Endothelial cell of hepatic sinusoid (primary cell): ENCODE measurements around the gene TRRAP.

Experiments
- in situ Hi-C: cut with HindIII; loops from 2 replicates; pipeline ENCODE4 v1.10.0; 2017; ENCODE audit warnings: low sequenced_read_pairs

Gene TRRAP

DNA sequence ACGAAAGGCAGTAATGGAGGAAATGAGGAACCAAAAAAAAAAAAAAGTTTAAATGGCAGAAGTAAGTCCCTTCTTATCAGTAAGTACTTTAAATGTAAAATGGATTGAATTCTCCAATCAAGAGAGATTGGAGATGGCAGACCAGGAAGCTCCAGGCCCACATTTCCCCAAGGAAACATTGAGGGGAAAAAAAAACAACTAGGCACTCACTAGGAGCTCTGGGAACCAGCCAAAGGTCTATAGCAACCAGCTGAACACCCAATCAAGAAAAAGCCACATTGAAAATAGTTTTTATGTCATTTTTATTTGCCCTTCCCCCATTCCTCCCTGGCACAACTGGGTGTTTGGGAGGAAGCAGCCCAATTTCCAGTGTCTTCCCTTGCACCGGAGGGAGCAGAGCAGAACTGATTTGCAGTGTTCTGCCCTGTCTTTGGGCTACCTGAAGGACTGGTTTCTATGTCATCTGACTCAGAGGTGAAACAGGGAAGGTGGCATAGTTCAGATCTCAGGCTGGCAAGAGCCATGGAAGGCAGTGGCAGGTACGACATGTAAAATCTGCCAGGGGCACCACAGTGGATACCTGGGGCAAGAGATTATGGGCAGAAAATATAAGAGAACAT, 143.7 kb downstream of the TRRAP start:
- in situ Hi-C loops, result loop anchor here (25.0 kb wide), 1 partner anchor 290 kb away; no protein-coding TSS in a partner anchor

DNA sequence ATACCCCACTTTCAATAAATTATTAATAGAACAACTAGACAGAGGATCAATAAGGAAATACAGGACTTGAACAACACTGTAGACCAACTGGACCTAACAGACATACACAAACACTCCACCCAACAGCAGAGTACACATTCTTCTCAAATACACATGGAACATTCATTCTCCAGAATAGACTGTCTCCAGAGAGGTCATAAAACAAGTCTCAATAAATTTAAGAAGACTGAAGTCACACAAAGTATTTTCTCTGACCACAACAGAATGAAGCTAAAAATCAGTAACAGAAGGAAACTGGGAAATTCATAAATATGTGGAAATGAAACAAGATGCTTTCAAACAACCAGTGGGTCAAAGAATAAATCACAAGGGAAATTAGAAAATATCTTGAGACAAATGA, 145.7 kb downstream of the TRRAP start:
- in situ Hi-C loops, result loop anchor here (25.0 kb wide), 1 partner anchor 288 kb away; no protein-coding TSS in a partner anchor

DNA sequence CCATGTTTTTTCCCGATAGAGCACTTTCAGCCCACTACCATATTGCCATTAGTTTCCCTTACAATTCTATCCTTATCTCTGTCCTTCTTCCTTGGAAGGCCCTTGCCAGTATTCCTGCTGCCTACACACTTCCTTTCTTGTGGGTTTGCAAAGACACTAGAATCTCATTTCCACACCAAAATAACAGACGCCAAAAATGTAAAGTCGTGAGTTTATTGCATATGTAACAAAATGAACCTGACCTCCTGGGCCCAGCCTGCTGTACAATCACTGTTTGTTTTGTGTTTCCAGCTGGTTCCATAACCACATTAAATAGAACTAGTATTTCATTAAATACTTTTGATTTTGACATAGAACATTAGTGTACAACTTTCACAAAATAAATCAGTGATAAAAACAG, 148.9 kb downstream of the TRRAP start:
- in situ Hi-C loops, result no loop called here

DNA sequence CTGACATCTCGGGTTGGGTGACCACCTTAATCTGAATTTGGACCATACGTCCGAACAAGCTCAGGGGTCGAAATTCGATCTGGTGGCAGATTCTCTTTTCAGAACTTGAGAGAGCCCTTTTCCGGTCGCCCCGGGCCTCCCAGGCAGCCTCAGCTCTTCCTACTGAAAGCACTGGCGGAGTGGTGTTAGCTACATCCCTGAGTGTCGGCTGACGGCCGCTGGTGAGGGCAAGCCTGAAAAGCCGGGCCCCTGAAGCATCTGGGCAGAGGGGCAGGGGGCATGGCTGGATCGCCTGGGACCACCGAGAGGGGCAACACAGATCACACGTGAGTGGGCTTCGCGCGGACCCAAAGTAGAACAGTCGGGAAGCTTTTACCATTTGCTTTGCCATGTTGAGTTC, 149.5 kb downstream of the TRRAP start:
- in situ Hi-C loops, result no loop called here

DNA sequence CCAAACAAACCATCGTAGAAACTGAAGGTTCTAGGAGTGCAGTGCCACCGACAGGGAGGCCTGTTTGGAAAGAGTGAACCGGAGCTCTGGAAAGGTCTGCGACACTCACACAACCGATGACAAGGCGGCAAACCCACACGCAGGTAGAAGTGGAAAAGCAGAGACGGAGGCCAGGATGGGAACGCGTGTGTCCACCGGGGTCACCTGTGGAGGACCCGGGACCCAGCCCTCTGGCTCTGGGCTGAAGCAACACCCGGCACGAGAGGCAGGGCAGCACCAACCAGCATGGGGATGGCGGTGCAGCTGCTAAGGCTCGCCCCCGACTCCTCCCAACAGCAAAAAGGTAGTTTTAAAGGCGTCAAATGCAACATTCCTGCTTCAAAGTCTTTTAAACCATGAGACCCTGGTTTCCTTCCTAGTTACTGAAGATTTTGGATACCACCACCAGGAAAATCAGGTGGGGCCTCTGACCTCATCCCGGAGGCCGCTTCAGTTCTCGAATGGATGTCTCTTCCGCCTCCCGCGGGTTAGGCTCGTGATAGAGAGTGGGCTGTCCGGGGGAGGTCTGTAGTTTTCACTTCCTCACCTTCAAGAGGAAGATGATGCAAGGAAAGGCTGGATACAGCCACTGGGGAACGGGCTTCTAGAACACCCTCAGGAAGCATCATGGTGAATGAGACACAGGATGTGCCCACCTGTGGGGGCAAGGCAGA, 150.1 kb downstream of the TRRAP start:
- in situ Hi-C loops, result no loop called here

DNA sequence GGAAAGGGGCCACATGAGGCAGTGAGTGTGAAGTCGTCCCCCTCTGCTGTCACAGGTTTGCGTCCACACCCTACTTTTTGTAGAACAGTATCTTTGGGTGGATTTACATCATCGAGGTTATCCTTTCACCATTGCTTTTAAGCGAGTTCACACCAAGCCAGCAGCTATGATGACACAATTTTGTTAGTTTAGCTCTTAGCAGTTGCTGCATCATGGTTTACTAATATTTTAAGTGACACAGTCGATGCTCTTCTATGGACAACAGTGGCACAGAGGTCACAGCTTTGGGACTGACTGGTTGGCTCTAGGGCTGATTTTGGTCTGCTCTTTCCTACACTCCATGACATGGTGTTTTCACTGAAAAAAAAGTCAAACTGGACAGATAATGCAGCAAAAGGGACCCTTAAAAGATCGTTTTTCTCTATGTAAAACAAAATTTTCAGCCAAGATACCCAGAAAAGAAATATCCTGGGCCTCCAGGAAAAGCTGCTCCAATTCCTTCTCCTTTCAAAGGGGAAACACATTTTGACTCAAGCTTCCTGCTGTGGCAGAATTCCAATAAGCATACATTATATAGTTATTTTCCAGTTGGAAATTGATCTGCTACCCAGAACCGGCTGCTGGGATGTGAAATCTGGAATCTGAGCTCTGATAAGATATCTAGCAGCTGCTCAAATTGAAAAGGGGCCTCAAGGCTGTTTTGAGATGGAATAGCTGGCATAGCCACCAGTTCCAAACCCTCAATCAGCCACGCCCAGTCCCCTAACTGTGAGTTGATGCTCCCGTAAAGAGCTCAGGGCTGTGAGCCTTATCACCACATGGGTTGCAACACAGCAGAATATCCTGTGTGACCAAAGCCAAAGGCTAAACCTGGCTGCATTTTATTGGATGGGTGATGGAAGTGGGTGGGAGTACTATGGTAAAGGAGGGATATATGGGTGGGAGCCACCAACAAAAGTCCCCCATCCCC, 151.4 kb downstream of the TRRAP start:
- in situ Hi-C loops, result no loop called here

DNA sequence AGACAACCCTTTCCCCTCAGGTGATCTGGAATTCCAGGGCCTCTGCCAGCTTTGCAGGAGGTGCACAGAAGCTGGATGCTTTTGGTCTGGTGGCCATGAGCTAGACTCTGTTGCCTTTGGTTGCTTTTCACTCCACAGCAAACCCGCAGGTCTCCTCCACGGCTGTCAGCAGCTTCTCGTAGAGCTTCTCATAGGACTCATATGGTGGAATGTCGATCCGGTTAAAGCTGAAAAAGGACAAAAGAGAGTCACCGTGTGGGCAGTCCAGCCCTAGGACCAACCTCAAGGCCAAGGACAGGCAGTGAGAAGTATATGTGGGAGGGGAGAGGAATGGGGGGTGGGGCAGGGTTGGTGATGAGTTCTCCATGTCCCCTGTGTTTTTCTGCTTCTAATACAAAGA, 152.1 kb downstream of the TRRAP start:
- in situ Hi-C loops, result no loop called here

DNA sequence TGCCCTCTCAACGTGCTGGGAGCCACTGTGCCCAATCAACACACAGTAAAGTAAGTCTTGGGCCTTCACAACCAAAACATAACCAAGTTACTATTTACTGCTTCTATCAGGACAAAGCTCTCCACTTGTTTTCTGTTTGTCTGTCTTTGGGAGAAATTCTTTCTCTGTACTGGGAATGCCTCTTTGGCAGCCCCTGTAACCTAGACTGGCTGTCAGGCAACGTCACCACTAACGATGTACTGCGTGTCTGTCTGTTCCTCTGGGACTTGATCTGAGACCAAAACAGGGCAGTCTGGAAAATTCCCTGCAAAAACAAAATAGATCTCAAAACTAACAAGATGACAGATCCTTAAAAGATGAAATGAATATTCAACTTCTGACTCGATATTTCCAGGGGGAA, 152.6 kb downstream of the TRRAP start:
- in situ Hi-C loops, result no loop called here

DNA sequence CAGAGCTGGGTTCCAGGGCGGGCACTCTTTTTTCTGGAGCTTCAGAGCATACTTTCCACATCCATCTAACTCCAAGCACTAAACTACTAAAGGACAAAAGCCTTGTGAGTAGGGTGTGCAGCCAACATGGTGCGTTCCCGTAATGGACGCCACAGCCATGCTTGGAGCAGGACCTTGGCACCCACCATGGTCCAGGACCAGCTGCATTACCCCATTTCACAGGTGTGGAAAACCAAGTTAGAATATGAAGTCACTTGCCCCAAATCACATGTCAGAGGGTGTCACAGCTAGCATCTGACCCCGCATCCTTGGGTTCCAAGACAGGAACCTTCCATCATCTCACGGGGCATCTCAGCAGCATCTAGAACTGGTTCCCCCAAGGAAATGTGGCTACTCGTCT, 153.2 kb downstream of the TRRAP start:
- in situ Hi-C loops, result no loop called here

DNA sequence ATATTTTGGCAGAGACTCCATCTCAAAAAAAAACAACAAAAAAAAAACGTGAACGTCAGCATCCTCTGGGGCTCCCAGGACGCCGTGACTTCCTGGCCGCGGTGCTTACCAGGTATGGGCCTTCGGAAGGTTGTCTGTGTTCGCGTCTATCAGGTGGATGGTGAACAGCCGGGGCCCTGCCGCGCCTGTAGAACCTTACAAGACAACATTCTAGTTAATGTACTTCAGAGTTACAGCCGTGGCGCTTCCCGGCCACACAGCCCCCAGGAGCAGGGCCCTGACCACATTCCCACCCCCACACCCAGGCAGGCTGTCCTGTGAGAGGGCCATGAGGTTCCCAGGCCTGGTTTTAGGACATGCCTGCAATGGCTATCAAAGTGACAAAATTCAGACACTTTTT, 154.6 kb downstream of the TRRAP start:
- in situ Hi-C loops, result no loop called here

DNA sequence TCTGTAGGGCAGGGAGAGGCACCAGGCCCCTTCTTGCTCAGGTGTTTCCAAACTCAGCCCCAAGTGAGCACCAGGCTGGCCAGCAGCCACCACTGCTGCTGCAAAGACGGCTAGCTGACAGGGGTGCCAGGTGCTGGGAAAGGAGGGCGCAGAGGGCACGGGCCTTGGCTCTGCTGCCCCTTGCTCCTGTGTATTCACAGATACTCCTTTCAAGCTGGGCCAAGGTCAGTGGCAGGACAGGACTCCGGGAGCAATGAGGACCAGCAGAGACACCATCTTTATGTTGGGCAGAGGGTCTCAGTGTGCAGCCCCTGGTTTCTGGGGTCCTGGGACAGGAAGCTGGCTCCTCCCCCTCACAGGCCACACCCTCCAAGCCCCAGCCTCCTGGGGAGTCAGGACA, 155.4 kb downstream of the TRRAP start:
- in situ Hi-C loops, result no loop called here

DNA sequence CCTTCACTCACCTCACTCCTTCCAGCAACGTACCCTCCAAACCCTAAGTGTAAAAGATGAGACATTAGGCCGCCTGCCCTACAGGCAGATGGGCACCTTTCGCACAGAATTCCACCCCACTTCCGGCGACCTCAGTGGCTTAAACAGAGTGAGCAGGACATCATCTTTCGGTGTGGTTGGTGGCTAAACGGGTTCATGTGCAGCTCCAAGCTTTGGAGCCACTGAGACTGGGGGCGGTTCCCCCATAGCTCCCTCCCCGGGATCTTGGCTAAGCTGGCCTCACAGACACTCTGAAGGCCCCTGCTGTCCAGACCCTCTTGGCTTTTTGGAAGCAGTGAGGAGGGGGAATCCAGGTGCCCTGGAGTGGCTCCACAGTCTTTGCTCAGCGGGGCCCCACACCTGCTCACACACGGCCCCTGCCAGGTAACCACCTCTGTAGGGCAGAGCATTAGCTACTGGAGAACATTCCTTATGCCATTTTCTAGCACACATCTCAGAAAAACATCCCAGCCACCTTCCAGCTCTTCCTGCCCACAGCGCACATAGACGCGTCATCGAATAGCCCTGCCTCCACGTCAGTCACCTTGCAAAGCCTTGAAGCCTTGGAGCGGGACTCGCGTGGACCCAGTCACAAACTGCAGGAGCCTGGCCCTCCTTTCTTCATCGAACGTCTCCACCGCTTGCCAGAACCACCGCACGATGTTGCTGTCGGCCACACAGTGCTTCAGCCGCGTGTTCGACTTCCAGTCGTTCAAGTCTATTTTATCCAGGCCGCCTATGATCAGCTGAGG, 156.8 kb downstream of the TRRAP start:
- in situ Hi-C loops, result no loop called here

DNA sequence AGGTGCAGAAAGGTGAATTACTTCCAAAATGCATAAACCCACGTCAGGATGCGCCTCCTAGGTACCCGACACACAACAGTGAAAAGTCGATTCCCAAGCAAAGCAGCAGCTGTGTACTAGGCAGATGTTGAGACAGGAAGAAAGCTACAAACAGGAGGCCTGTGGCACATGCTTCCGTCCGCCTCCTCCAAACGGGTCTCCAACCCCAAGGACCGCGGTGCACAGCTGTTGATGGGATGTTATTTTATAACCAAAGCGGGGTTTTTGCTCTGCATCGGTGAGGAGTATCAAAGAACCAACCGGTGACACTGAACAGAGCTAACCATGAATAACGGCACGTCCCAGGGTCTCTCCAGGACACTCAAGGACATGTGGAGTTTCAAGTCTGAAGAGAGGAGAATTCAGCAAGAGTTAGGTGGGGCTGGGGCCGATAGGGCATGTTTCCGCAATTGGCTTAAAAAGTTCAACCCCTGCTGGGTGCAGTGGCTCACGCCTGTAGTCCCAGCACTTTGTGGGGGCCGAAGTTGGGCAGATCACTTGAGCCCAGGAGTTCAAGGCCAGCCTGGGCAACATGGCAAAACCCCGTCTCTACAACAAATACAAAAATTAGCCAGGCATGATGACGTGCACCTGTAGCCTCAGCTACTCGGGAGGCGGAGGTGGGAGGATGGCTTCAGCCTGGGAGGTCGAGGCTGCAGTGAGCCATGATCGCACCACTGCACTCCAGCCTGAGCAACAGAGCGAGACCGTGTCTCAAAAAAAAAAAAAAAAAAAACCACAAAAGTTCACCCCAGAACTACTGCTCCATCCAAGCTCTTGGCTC, 157.6 kb downstream of the TRRAP start:
- in situ Hi-C loops, result no loop called here

DNA sequence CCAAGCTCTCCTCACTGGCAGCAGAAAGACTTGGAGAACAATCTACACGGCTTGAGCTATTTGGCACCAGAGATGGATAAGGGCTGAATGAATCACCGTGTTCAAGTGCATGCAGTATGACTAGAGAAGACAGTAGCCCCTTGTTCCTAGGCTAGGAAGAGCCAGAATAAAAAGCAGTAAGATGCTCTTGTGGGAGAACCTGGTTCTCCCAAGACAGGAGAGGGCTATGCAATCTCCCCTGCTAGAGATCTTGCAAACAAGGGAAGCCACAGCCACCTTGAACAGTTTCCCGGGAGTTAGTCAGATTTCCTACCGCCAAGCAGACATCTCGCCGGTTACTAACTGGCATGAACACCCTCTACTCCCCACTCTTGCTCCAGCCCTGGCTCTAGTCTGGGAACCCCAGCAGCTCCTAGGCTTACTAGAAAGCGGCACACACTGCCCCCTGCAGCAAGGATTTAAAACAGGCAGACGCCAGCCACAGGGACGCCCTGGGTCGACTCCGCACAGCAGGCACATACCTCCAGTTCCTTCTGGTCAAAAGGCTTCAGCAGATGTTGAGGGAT, 158.3 kb downstream of the TRRAP start:
- in situ Hi-C loops, result no loop called here

DNA sequence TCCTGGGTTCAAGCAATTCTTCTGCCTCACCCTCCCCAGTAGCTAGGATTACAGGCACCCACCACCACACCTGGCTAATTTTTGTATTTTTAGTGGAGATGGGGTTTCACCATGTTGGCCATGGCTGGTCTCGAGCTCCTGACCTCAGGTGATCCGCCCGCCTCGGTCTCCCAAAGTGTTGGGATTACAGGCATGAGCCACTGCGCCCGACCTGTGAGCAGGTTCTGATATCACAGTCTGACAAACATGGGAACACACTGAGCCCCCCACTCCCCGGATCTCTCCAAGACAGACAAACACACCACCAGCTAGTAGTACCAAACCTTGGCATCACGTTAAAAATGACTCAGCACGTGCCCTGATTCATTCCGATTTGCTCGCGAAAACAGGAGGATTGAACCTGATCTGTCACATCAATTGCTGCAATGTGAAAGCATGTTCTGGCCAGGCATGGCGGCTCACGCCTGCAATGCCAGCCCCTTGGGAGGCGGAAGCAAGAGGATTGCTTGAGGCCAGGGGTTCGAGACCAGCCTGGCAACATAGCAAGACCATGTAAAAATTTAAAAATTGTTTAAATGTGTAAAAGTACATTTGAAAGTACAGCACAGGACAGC, 159.1 kb downstream of the TRRAP start:
- in situ Hi-C loops, result no loop called here

DNA sequence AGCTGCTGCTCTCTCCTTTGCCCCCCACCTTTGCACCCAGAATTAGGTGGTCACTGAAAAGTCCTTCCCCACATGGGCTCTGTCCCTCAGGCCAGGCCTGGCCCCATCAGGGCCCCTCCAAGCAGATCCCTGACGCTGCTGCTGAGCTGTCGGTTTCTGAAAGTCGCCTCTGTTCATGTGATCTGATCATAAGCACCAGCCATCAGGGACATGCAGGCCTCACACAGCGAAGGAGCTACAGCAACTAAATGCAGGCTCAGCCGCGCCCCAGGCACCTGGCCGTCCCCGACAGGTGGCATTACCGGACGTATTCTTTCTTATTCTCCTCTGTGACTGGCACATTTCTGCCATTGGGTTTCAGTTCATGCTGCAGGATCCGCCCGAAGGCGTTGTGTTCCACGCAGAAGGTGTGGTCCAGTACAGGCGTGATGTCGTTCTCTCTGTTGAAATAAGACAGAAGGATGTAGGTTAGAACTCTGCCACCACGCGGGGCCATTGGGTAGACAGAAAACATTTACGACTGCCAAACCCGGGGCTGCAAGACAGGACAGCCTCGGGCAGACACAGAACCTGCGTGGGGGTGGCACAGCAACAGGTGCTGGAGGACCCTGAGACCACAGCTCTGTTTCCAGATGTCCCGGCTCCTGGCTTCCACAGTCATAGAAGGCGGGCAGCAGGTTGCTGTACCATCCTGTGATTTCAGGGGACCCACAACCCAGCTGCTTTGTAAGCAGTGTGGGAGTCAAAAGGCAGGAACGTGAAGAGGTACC, 159.9 kb downstream of the TRRAP start:
- in situ Hi-C loops, result no loop called here

DNA sequence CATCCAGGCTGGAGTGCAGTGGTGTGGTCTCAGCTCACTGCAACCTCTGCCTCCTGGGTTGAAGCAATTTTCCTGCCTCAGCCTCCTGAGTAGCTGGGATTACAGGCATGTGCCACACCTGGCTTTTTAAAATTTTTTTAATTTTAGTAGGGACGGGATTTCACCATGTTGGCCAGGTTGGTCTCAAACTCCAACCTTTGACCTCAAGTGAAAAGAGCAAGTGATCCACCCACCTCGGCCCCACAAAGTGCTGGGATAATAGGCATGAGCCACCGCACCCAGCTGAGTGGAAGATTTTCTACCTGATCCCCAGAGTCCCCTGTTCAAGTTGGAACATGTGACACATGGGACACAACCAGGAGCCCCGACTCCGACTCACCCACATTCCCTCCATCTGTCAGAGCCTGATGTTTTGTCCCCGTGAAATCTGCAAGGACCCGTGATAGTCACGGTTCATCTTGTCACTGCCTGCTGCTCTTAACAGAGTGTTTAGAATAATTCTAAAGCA, 161.1 kb downstream of the TRRAP start:
- in situ Hi-C loops, result no loop called here
